H9 (cell line): Measurements from ENCODE around the gene UBN1. TPM values are rescaled to one million over a fixed set of nuclear protein-coding genes. Genes with fewer than 3 reads are reported as not detected.

Experiments
- DNase-seq: peaks from one replicate; pipeline ENCODE4 v3.0.0-alpha.2; 2017
- H2AFZ ChIP-seq: one replicate; pipeline ENCODE4 v1.6.1; 2013; ENCODE audit warnings: mild to moderate bottlenecking, low read length, control low read depth, moderate library complexity
- H2AK5ac ChIP-seq: 2 replicates; pipeline ENCODE4 v1.6.1; 2013; ENCODE audit warnings: low read length, control low read depth, mixed read lengths; ENCODE audit not compliant: insufficient read length
- H2BK120ac ChIP-seq: one replicate; pipeline ENCODE4 v1.6.1; 2013; ENCODE audit warnings: low read depth, mild to moderate bottlenecking, low read length, control low read depth, inconsistent platforms; ENCODE audit not compliant: poor library complexity, severe bottlenecking
- H2BK12ac ChIP-seq: 2 replicates; pipeline ENCODE4 v1.6.1; 2013; ENCODE audit warnings: low read length, control low read depth, mixed read lengths, low read depth; ENCODE audit not compliant: insufficient read length
- H2BK15ac ChIP-seq: 2 replicates; pipeline ENCODE4 v1.6.1; 2013; ENCODE audit warnings: low read depth, low read length, control low read depth
- H2BK20ac ChIP-seq: one replicate; pipeline ENCODE4 v1.6.1; 2013; ENCODE audit warnings: low read depth, mild to moderate bottlenecking, low read length, control low read depth, inconsistent platforms; ENCODE audit not compliant: poor library complexity, severe bottlenecking
- H2BK5ac ChIP-seq: 2 replicates; pipeline ENCODE4 v1.6.1; 2013; ENCODE audit warnings: low read length, control low read depth, mixed read lengths; ENCODE audit not compliant: insufficient read length
- H3K14ac ChIP-seq: 2 replicates; pipeline ENCODE4 v1.6.1; 2013; ENCODE audit warnings: low read length, control low read depth; ENCODE audit not compliant: insufficient read depth
- H3K18ac ChIP-seq: 2 replicates; pipeline ENCODE4 v1.6.1; 2013; ENCODE audit warnings: low read depth, mild to moderate bottlenecking, mixed read lengths, low read length, control low read depth; ENCODE audit not compliant: insufficient read length
- H3K23ac ChIP-seq: 2 replicates; pipeline ENCODE4 v1.6.1; 2013; ENCODE audit warnings: low read length, control low read depth, mixed read lengths, low read depth; ENCODE audit not compliant: insufficient read length
- H3K23me2 ChIP-seq: 2 replicates; pipeline ENCODE4 v1.6.1; 2013; ENCODE audit warnings: low read depth, mild to moderate bottlenecking, mixed read lengths, low read length, control low read depth; ENCODE audit not compliant: insufficient read length, poor library complexity, severe bottlenecking
- H3K27ac ChIP-seq: 2 replicates; pipeline ENCODE4 v1.5.1; 2013; ENCODE audit warnings: low read length, control low read depth, mixed read lengths, low read depth; ENCODE audit not compliant: insufficient read length
- H3K27me3 ChIP-seq: 2 replicates; pipeline ENCODE4 v1.6.1; 2013; ENCODE audit warnings: low read length, control low read depth, inconsistent platforms; ENCODE audit not compliant: insufficient read depth
- H3K4ac ChIP-seq: 2 replicates; pipeline ENCODE4 v1.6.1; 2013; ENCODE audit warnings: low read depth, mild to moderate bottlenecking, control low read depth, inconsistent platforms, low read length, moderate library complexity
- H3K4me1 ChIP-seq: 2 replicates; pipeline ENCODE4 v1.6.1; 2013; ENCODE audit warnings: low read length, control low read depth, inconsistent platforms; ENCODE audit not compliant: insufficient read depth
- H3K4me2 ChIP-seq: 2 replicates; pipeline ENCODE4 v1.6.1; 2013; ENCODE audit warnings: low read length, control low read depth, mixed read lengths; ENCODE audit not compliant: insufficient read length, insufficient read depth
- H3K56ac ChIP-seq: 2 replicates; pipeline ENCODE4 v1.6.1; 2013; ENCODE audit warnings: low read depth, mild to moderate bottlenecking, mixed read lengths, low read length, control low read depth; ENCODE audit not compliant: insufficient read length
- H3K79me1 ChIP-seq: 2 replicates; pipeline ENCODE4 v1.6.1; 2013; ENCODE audit warnings: low read depth, mild to moderate bottlenecking, moderate library complexity, low read length, control low read depth, inconsistent platforms; ENCODE audit not compliant: insufficient read depth, poor library complexity, severe bottlenecking
- H3K79me2 ChIP-seq: 2 replicates; pipeline ENCODE4 v1.6.1; 2013; ENCODE audit warnings: low read length, control low read depth, inconsistent platforms; ENCODE audit not compliant: insufficient read depth
- H3K9ac ChIP-seq: 2 replicates; pipeline ENCODE4 v1.6.1; 2013; ENCODE audit warnings: low read length, control low read depth, mixed read lengths; ENCODE audit not compliant: insufficient read length; ENCODE audit errors: extremely low read depth
- H3K9me3 ChIP-seq: one replicate; pipeline ENCODE4 v1.6.1; 2013; ENCODE audit warnings: low read depth, low read length, inconsistent platforms; ENCODE audit not compliant: control insufficient read depth
- H3T11ph ChIP-seq: one replicate; pipeline ENCODE4 v1.6.1; 2013; ENCODE audit warnings: mild to moderate bottlenecking, low read length, control low read depth, inconsistent platforms
- H4K20me1 ChIP-seq: one replicate; pipeline ENCODE4 v1.6.1; 2013; ENCODE audit not compliant: control insufficient read depth, insufficient read length, insufficient read depth
- H4K5ac ChIP-seq: 2 replicates; pipeline ENCODE4 v1.6.1; 2013; ENCODE audit warnings: low read depth, mild to moderate bottlenecking, mixed read lengths, low read length, control low read depth; ENCODE audit not compliant: insufficient read length
- H4K8ac ChIP-seq: replicated peaks from 2 replicates; pipeline ENCODE4 v1.6.1; 2013; ENCODE audit warnings: low read length, control low read depth, mixed read lengths, low read depth; ENCODE audit not compliant: insufficient read length
- H4K91ac ChIP-seq: 2 replicates; pipeline ENCODE4 v1.6.1; 2013; ENCODE audit warnings: low read depth, mild to moderate bottlenecking, moderate library complexity, mixed read lengths, low read length, control low read depth; ENCODE audit not compliant: insufficient read length
- H3K27ac Mint-ChIP-seq, 3 experiments: 2 replicates in 2 of 3; 3 replicates in 1 of 3; pipeline ENCODE4 v1.8.0; 2020 to 2021; ENCODE audit warnings: mixed read lengths in 3 of 3, mild to moderate bottlenecking in 1 of 3, moderate library complexity in 1 of 3
- H3K27me3 Mint-ChIP-seq: 2 replicates; pipeline ENCODE4 v1.8.0; 2021; ENCODE audit warnings: low read depth, mild to moderate bottlenecking, moderate library complexity, mixed read lengths
- H3K36me3 Mint-ChIP-seq, 3 experiments: 2 replicates in 2 of 3; 3 replicates in 1 of 3; pipeline ENCODE4 v1.8.0; 2020 to 2021; ENCODE audit warnings: low read depth in 3 of 3, mixed read lengths in 3 of 3; ENCODE audit not compliant: insufficient read depth in 1 of 3
- H3K4me1 Mint-ChIP-seq, 2 experiments: 2 replicates each; pipeline ENCODE4 v1.8.0; 2020; ENCODE audit warnings: mixed read lengths in 2 of 2
- H3K4me3 Mint-ChIP-seq, 2 experiments: 2 replicates in 1 of 2; 3 replicates in 1 of 2; pipeline ENCODE4 v1.8.0; 2020 to 2021; ENCODE audit warnings: mild to moderate bottlenecking in 2 of 2, mixed read lengths in 2 of 2, moderate library complexity in 1 of 2
- H3K9me3 Mint-ChIP-seq, 2 experiments: 2 replicates in 1 of 2; 3 replicates in 1 of 2; pipeline ENCODE4 v1.8.0; 2020; ENCODE audit warnings: mild to moderate bottlenecking in 2 of 2, mixed read lengths in 2 of 2, moderate library complexity in 1 of 2
- WGBS: extraction: QIAGEN DNeasy Blood & Tissue Kit; methylation state at CpG from one replicate; pipeline ENCODE4 v1.1.7; 2013; ENCODE audit warnings: missing lambda C conversion rate, low lambda C conversion rate, mixed read lengths; ENCODE audit not compliant: insufficient read length; ENCODE audit errors: extremely low coverage; 5-methylcytosine and 5-hydroxymethylcytosine counted together
- total RNA-seq: library from RNA; stranded (reverse); gene quantifications from 2 replicates; pipeline ENCODE4 v1.2.1, GENCODE V29; 2021
- TF ChIP-seq, protein P1 (sequence below): fragments of 200-600 bp; sonication (generic); conservative IDR thresholded peaks from 3 replicates; pipeline ENCODE4 v1.8.0; 2021; ENCODE audit warnings: antibody characterized with exemption, mild to moderate bottlenecking

UBN1 gene
- total RNA-seq, 1 experiment from 2014 or later: 55.2 TPM

- Histone ChIP-seq H3K4me2 (no peak overlapping the region), H3K79me2 (no peaks in the 10 kb centered on the region), H3K14ac (no peak overlapping the region), H4K91ac (no peak overlapping the region), H4K20me1 (no peaks in the 10 kb centered on the region), H3K18ac (no peak overlapping the region), H3K9me3 (no peaks in the 10 kb centered on the region), H3K9ac (no peak overlapping the region), H2AFZ (no peak overlapping the region), H4K5ac (no peak overlapping the region), H3T11ph (no peak overlapping the region), H2BK5ac (no peak overlapping the region), H2BK12ac (no peak overlapping the region), H3K27ac (no peak overlapping the region), H2BK120ac (no peak overlapping the region), H3K4me1 (no peaks in the 10 kb centered on the region), H4K8ac (no peak overlapping the region), H2BK15ac (no peak overlapping the region), H3K23ac (no peak overlapping the region), H3K79me1 (no peaks in the 10 kb centered on the region), H3K23me2 (peaks cover 4% of the 10 kb centered on the region), H3K56ac (no peak overlapping the region), H2BK20ac (no peak overlapping the region), H3K4ac (no peak overlapping the region), H2AK5ac (no peak overlapping the region), H3K27me3 (no peaks in the 10 kb centered on the region)
- Mint-ChIP-seq H3K9me3 (no peaks in the 10 kb centered on the region), H3K27ac (no peak overlapping the region), H3K4me3 (no peak overlapping the region), H3K4me1 (peaks cover 6 to 13% of the 10 kb centered on the region in 2 experiments; a peak in 3 of 4 replicates), H3K36me3 (peaks cover 3 to 24% (median 12%) of the 10 kb centered on the region in 3 experiments), H3K27me3 (no peaks in the 10 kb centered on the region; the same call in none of the 2 replicates)
- TF ChIP-seq, protein P1, sequence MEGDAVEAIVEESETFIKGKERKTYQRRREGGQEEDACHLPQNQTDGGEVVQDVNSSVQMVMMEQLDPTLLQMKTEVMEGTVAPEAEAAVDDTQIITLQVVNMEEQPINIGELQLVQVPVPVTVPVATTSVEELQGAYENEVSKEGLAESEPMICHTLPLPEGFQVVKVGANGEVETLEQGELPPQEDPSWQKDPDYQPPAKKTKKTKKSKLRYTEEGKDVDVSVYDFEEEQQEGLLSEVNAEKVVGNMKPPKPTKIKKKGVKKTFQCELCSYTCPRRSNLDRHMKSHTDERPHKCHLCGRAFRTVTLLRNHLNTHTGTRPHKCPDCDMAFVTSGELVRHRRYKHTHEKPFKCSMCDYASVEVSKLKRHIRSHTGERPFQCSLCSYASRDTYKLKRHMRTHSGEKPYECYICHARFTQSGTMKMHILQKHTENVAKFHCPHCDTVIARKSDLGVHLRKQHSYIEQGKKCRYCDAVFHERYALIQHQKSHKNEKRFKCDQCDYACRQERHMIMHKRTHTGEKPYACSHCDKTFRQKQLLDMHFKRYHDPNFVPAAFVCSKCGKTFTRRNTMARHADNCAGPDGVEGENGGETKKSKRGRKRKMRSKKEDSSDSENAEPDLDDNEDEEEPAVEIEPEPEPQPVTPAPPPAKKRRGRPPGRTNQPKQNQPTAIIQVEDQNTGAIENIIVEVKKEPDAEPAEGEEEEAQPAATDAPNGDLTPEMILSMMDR: no peak
- DNase-seq: no peak
- no CpG with 5 or more reads among the region's 22 CpGs for WGBS
Observed at GRCh38 chr16:4797805-4798252, 49.5 kb upstream of the UBN1 start.
